ENCODE results near the gene NCOA6. TPM values are rescaled to one million over a fixed set of nuclear protein-coding genes. Genes with fewer than 3 reads are reported as not detected.

Gene NCOA6
- total RNA-seq, 4 donors from 2014 or later: 20.9 to 37.6 (median 29.9) TPM

DNA sequence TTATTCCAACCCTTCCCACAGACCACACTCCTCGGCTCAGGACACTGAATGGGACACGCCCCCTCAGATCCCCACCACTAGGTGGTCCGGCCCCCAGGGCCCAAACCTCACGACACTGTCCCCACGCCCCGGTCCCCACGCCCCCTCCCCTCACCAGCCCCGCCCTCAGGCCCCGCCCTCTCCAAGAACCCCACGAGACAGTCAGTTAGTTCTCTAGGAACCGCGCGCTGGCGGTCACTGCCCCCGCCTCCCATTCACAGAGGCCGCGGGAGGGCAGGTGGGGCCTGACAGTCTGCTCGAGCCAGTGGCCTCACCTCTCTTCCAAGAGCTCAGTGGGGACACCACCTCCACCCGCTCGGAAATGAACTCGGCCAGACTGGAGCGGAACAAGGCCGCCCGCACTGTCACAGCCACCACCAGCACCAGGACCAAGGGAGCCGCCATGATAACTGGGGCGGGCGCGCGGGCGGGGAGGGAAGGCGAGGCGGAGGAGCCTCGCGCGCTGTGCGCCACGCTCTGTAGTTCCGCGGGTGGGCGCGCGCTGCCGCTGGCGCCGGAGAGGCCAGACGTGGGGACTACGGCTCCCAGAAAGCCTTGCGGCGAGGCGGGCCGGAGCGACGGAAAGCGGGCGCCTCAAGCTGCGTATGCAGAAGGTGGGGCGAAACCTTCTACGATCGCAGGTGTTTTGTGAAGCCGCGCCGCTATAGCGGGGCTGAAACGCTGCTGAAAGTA, 148.6 kb downstream of the NCOA6 start, which contains the start of gene PIGU:
Gene PIGU, minus strand, starts transcription at position 451 of the 732 bp plus-strand sequence. Its CDS starts 7 bp downstream, at position 444.
- 0% methylated on average over 27 to 35 of the region's 64 CpGs for WGBS, 2 donors
- intact Hi-C loops (cut with DNase I; ENCODE audit: low total_unique reads): no loop called here
- peak; percentile 92 to 98 for DNase-seq (ENCODE audit: low spot score in 2 of 2)
- H3K4me3 ChIP-seq (ENCODE audit: low read depth, poor library complexity, severe bottlenecking): peak within 1 kb of the TSS; percentile 85
- peak in 1 of 3 donors; percentile 35 for TF ChIP-seq CTCF (IDR thresholded peaks at IDR 0.05)
- TF ChIP-seq POLR2A (IDR thresholded peaks at IDR 0.05): no peak

GRCh38 chr20:34675993-34676641, 149.3 kb downstream of the NCOA6 start:
- peak overlapping the region; percentile 85 for H3K4me3 ChIP-seq (ENCODE audit: low read depth, poor library complexity, severe bottlenecking)
- DNase-seq (ENCODE audit: low spot score in 2 of 2): no peak
- 1% methylated on average over 14 of the region's 14 CpGs for WGBS, 2 donors
- no peak for TF ChIP-seq CTCF (IDR thresholded peaks at IDR 0.05)
- TF ChIP-seq POLR2A (IDR thresholded peaks at IDR 0.05): no peak
- intact Hi-C loops (cut with DNase I; ENCODE audit: low total_unique reads): no loop called here

- H3K4me3 ChIP-seq (ENCODE audit: low read depth, poor library complexity, severe bottlenecking): no peak overlapping the region
- 14 to 25% methylated on average over 3 of the region's 3 CpGs for WGBS, 2 donors
- DNase-seq (ENCODE audit: low spot score in 2 of 2): peak in 1 of 2 donors; percentile 52
- intact Hi-C loops (cut with DNase I; ENCODE audit: low total_unique reads): no loop called here
- no peak for TF ChIP-seq POLR2A (IDR thresholded peaks at IDR 0.05)
- no peak for TF ChIP-seq CTCF (IDR thresholded peaks at IDR 0.05)
These were observed 149.9 kb downstream of the NCOA6 start for GRCh38 chr20:34675561-34675960.

- WGBS, 2 donors: 87 to 88% methylated on average over 5 of the region's 5 CpGs
- intact Hi-C loops (cut with DNase I; ENCODE audit: low total_unique reads): no loop called here
- no peak for TF ChIP-seq CTCF (IDR thresholded peaks at IDR 0.05)
- TF ChIP-seq POLR2A (IDR thresholded peaks at IDR 0.05): no peak
- no peak overlapping the region for H3K4me3 ChIP-seq (ENCODE audit: low read depth, poor library complexity, severe bottlenecking)
- no peak for DNase-seq (ENCODE audit: low spot score in 2 of 2)
These were observed 152.0 kb downstream of the NCOA6 start for GRCh38 chr20:34673412-34673811.

DNA sequence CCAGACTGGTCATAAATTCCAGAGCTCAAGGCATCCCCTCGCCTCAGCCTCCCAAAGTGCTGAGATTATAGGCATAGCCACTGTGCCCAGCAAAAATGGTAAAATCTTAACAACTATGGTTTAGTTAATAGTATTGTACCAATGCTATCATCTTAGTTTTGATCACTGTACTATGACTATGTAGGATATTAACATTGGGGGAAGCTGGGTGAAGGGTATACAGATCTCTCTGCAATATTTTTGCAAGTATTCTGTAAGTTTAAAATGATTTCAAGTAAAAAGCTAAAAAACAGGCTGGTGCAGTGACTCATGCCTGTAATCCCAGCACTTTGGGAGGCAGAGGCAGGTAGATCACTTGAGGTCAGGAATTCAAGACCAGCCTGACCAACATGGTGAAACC, 156.4 kb downstream of the NCOA6 start:
- TF ChIP-seq POLR2A (IDR thresholded peaks at IDR 0.05) (no peak), CTCF (IDR thresholded peaks at IDR 0.05) (no peak)
- intact Hi-C loops (cut with DNase I; ENCODE audit: low total_unique reads): no loop called here
- WGBS, 2 donors: 96 to 100% methylated on average over 1 of the region's 1 CpG
- no peak overlapping the region for H3K4me3 ChIP-seq (ENCODE audit: low read depth, poor library complexity, severe bottlenecking)
- peak in 1 of 2 donors; percentile 0 for DNase-seq (ENCODE audit: low spot score in 2 of 2)

Other genes with a start within 250 kb of the NCOA6 start
- 10 to 100 TPM in 1 of 4 donors, 1 to 10 TPM in 3; 5.1 to 16.4 (median 8.5) TPM for gene PIGU, start 148.6 kb downstream of the NCOA6 start, total RNA-seq
- 10 to 100 TPM in 2 of 4 donors, 1 to 10 TPM in 2; 3.8 to 12.0 (median 8.5) TPM for gene TP53INP2, start 121.3 kb downstream of the NCOA6 start, total RNA-seq
- gene GGT7, start 47.2 kb upstream of the NCOA6 start, total RNA-seq: 10 to 100 TPM in 2 of 4 donors, 1 to 10 TPM in 2; 8.6 to 12.9 (median 9.6) TPM
- gene ACSS2, start 51.0 kb upstream of the NCOA6 start, total RNA-seq: 10 to 100 TPM; 54.3 to 98.1 (median 71.5) TPM
- 10 to 100 TPM; 49.9 to 56.7 (median 52.9) TPM for gene GSS, start 130.2 kb upstream of the NCOA6 start, total RNA-seq
- gene MYH7B, start 130.2 kb upstream of the NCOA6 start, total RNA-seq: under 1 TPM; 0.10 to 0.27 (median 0.18) TPM